Central memory CD8-positive, alpha-beta T cell (primary cell): ENCODE measurements around the gene ACOXL.

ENCODE experiments used
- ATAC-seq: fragments of 150-1000 bp; cut with Tn5 transposase; replicated peaks from 2 replicates; pipeline ENCODE4 v1.10.0; 2022; ENCODE audit warnings: mild to moderate bottlenecking, moderate FRiP score, moderate number of reproducible peaks; ENCODE audit not compliant: poor library complexity, severe bottlenecking; ENCODE audit errors: extremely low read depth
- DNase-seq, 2 donors: peaks; one replicate each; pipeline ENCODE4 v3.0.0; 2021; ENCODE audit warnings: low spot score in 2 of 2
- H3K27ac Mint-ChIP-seq: one replicate; pipeline ENCODE4 v1.8.0; 2022; ENCODE audit warnings: low read depth, mild to moderate bottlenecking, moderate library complexity, mixed read lengths
- H3K27me3 Mint-ChIP-seq: one replicate; pipeline ENCODE4 v1.8.0; 2022; ENCODE audit warnings: mixed read lengths
- H3K36me3 Mint-ChIP-seq: one replicate; pipeline ENCODE4 v1.8.0; 2022; ENCODE audit warnings: mild to moderate bottlenecking, moderate library complexity, mixed read lengths; ENCODE audit not compliant: insufficient read depth
- H3K4me1 Mint-ChIP-seq: one replicate; pipeline ENCODE4 v1.8.0; 2022; ENCODE audit warnings: mixed read lengths
- H3K4me3 Mint-ChIP-seq: one replicate; pipeline ENCODE4 v1.8.0; 2022; ENCODE audit warnings: mild to moderate bottlenecking, moderate library complexity, mixed read lengths
- H3K9me3 Mint-ChIP-seq: one replicate; pipeline ENCODE4 v1.8.0; 2022; ENCODE audit warnings: mixed read lengths

Gene ACOXL

GRCh38 chr2:110933420-110933819, 201.0 kb downstream of the ACOXL start:
- no peak overlapping the region for H3K27ac Mint-ChIP-seq
- peaks cover 7% of the 10 kb centered on the region for H3K4me1 Mint-ChIP-seq
- no peak for DNase-seq
- H3K36me3 Mint-ChIP-seq: peaks cover 3% of the 10 kb centered on the region
- no peak for ATAC-seq
- H3K27me3 Mint-ChIP-seq: peaks cover 19% of the 10 kb centered on the region
- H3K4me3 Mint-ChIP-seq: no peak overlapping the region
- peaks cover 15% of the 10 kb centered on the region for H3K9me3 Mint-ChIP-seq

GRCh38 chr2:110934948-110935347, 202.6 kb downstream of the ACOXL start:
- ATAC-seq: no peak

GRCh38 chr2:110940376-110940910, 208.1 kb downstream of the ACOXL start:
- peaks cover 3% of the 10 kb centered on the region for H3K36me3 Mint-ChIP-seq
- no peaks in the 10 kb centered on the region for H3K9me3 Mint-ChIP-seq
- H3K4me1 Mint-ChIP-seq: no peaks in the 10 kb centered on the region
- no peak overlapping the region for H3K27ac Mint-ChIP-seq
- ATAC-seq (no peak), DNase-seq (no peak)
- H3K4me3 Mint-ChIP-seq: no peak overlapping the region
- peaks cover 3% of the 10 kb centered on the region for H3K27me3 Mint-ChIP-seq

More at GRCh38 chr2:110934948-110935347, 202.6 kb downstream of the ACOXL start:
- Mint-ChIP-seq H3K4me3 (no peak overlapping the region), H3K27ac (no peak overlapping the region), H3K4me1 (peaks cover 7% of the 10 kb centered on the region), H3K9me3 (peaks cover 8% of the 10 kb centered on the region), H3K36me3 (peaks cover 3% of the 10 kb centered on the region), H3K27me3 (peaks cover 19% of the 10 kb centered on the region)
- DNase-seq: no peak

- Mint-ChIP-seq H3K27me3 (no peaks in the 10 kb centered on the region), H3K4me1 (no peaks in the 10 kb centered on the region), H3K9me3 (no peaks in the 10 kb centered on the region), H3K36me3 (peaks cover 3% of the 10 kb centered on the region), H3K27ac (no peak overlapping the region), H3K4me3 (no peak overlapping the region)
- no peak for ATAC-seq
- no peak for DNase-seq
These were observed 208.9 kb downstream of the ACOXL start for GRCh38 chr2:110941226-110941625.

GRCh38 chr2:110943070-110943634, 210.8 kb downstream of the ACOXL start:
- DNase-seq (no peak), ATAC-seq (no peak)
- Mint-ChIP-seq H3K27me3 (no peaks in the 10 kb centered on the region), H3K27ac (no peak overlapping the region), H3K36me3 (no peaks in the 10 kb centered on the region), H3K9me3 (no peaks in the 10 kb centered on the region), H3K4me1 (no peaks in the 10 kb centered on the region), H3K4me3 (no peak overlapping the region)

- ATAC-seq: no peak
- Mint-ChIP-seq H3K36me3 (no peaks in the 10 kb centered on the region), H3K4me1 (no peaks in the 10 kb centered on the region), H3K27me3 (no peaks in the 10 kb centered on the region), H3K27ac (no peak overlapping the region), H3K9me3 (no peaks in the 10 kb centered on the region), H3K4me3 (no peak overlapping the region)
- no peak for DNase-seq
These were observed 214.5 kb downstream of the ACOXL start for GRCh38 chr2:110946902-110947301.

- Mint-ChIP-seq H3K4me3 (no peak overlapping the region), H3K9me3 (no peaks in the 10 kb centered on the region), H3K27ac (no peak overlapping the region), H3K27me3 (peaks cover 3% of the 10 kb centered on the region), H3K36me3 (no peaks in the 10 kb centered on the region), H3K4me1 (no peaks in the 10 kb centered on the region)
- ATAC-seq: no peak
- DNase-seq: no peak
These were observed 215.8 kb downstream of the ACOXL start for GRCh38 chr2:110948027-110948674.

GRCh38 chr2:110950281-110950680, 217.9 kb downstream of the ACOXL start:
- DNase-seq (no peak), ATAC-seq (no peak)
- Mint-ChIP-seq H3K27me3 (peaks cover 19% of the 10 kb centered on the region), H3K4me3 (no peak overlapping the region), H3K4me1 (no peaks in the 10 kb centered on the region), H3K36me3 (no peaks in the 10 kb centered on the region), H3K27ac (no peak overlapping the region), H3K9me3 (no peaks in the 10 kb centered on the region)

- H3K27me3 Mint-ChIP-seq: peaks cover 38% of the 10 kb centered on the region
- no peak for DNase-seq
- no peaks in the 10 kb centered on the region for H3K9me3 Mint-ChIP-seq
- H3K4me3 Mint-ChIP-seq: no peak overlapping the region
- ATAC-seq: no peak
- H3K4me1 Mint-ChIP-seq: no peaks in the 10 kb centered on the region
- H3K36me3 Mint-ChIP-seq: no peaks in the 10 kb centered on the region
- H3K27ac Mint-ChIP-seq: no peak overlapping the region
These were observed 222.7 kb downstream of the ACOXL start for GRCh38 chr2:110955045-110955444.

GRCh38 chr2:110955556-110955955, 223.2 kb downstream of the ACOXL start:
- no peak overlapping the region for H3K4me3 Mint-ChIP-seq
- no peaks in the 10 kb centered on the region for H3K36me3 Mint-ChIP-seq
- H3K4me1 Mint-ChIP-seq: no peaks in the 10 kb centered on the region
- no peak overlapping the region for H3K27ac Mint-ChIP-seq
- no peaks in the 10 kb centered on the region for H3K9me3 Mint-ChIP-seq
- peaks cover 42% of the 10 kb centered on the region for H3K27me3 Mint-ChIP-seq
- DNase-seq (no peak), ATAC-seq (no peak)

GRCh38 chr2:110957293-110957692, 224.9 kb downstream of the ACOXL start:
- Mint-ChIP-seq H3K9me3 (no peaks in the 10 kb centered on the region), H3K4me3 (no peak overlapping the region), H3K36me3 (no peaks in the 10 kb centered on the region), H3K27ac (no peak overlapping the region), H3K4me1 (no peaks in the 10 kb centered on the region), H3K27me3 (peaks cover 55% of the 10 kb centered on the region)
- DNase-seq (no peak), ATAC-seq (no peak)

- Mint-ChIP-seq H3K4me3 (no peak overlapping the region), H3K9me3 (no peaks in the 10 kb centered on the region), H3K27ac (no peak overlapping the region), H3K36me3 (no peaks in the 10 kb centered on the region), H3K4me1 (no peaks in the 10 kb centered on the region), H3K27me3 (peaks cover 56% of the 10 kb centered on the region)
- ATAC-seq: no peak
- no peak for DNase-seq
These were observed 226.2 kb downstream of the ACOXL start for GRCh38 chr2:110958346-110959119.

- Mint-ChIP-seq H3K4me3 (no peak overlapping the region), H3K27me3 (peaks cover 49% of the 10 kb centered on the region), H3K9me3 (no peaks in the 10 kb centered on the region), H3K27ac (no peak overlapping the region), H3K4me1 (no peaks in the 10 kb centered on the region), H3K36me3 (no peaks in the 10 kb centered on the region)
- ATAC-seq (no peak), DNase-seq (no peak)
These were observed 226.8 kb downstream of the ACOXL start for GRCh38 chr2:110959198-110959597.
